Inflammatory macrophage treated with lipopolysaccharide for 1 hour (primary cell): ENCODE results near the gene SMYD3.
A peak's percentile ranks its signal among the peaks of the same experiment; 100 is the strongest.
"Not testable (repeated sequence)": the region's sequence is repeated elsewhere in the genome, so short reads cannot be mapped to it uniquely, and the experiment has no call there.

Source experiments
- DNase-seq, 2 donors: peaks; one replicate each; pipeline ENCODE4 v3.0.0-alpha.2; 2020 to 2022

Gene SMYD3

GRCh38 chr1:246083416-246083815 is 423.7 kb downstream of the SMYD3 start:
- DNase-seq, result no peak

- DNase-seq, result peak in 1 of 2 donors; percentile 5
Measured at GRCh38 chr1:246081856-246082668, 425.0 kb downstream of the SMYD3 start.

- no peak for DNase-seq
Measured at GRCh38 chr1:246081138-246081702, 425.9 kb downstream of the SMYD3 start.

GRCh38 chr1:246080031-246080430 is 427.0 kb downstream of the SMYD3 start:
- DNase-seq, result no peak

- DNase-seq, result no peak
Measured at GRCh38 chr1:246078888-246079252, 428.2 kb downstream of the SMYD3 start.

- no peak for DNase-seq
Measured at GRCh38 chr1:246078126-246078887, 428.8 kb downstream of the SMYD3 start.

GRCh38 chr1:246077476-246077875 is 429.6 kb downstream of the SMYD3 start:
- no peak for DNase-seq

- DNase-seq, result no peak
Measured at GRCh38 chr1:246074421-246074820, 432.7 kb downstream of the SMYD3 start.

GRCh38 chr1:246072456-246072955 is 434.6 kb downstream of the SMYD3 start:
- DNase-seq, result no peak

- DNase-seq, result peak in 1 of 2 donors; percentile 20
Measured at GRCh38 chr1:246071981-246072380, 435.1 kb downstream of the SMYD3 start.

GRCh38 chr1:246071561-246071960 is 435.5 kb downstream of the SMYD3 start:
- not testable (repeated sequence) for DNase-seq

GRCh38 chr1:246069581-246069980 is 437.5 kb downstream of the SMYD3 start:
- no peak for DNase-seq

GRCh38 chr1:246068619-246069509 is 438.2 kb downstream of the SMYD3 start:
- no peak for DNase-seq

- no peak for DNase-seq
Measured at GRCh38 chr1:246068217-246068512, 438.9 kb downstream of the SMYD3 start.

GRCh38 chr1:246067432-246068216 is 439.5 kb downstream of the SMYD3 start:
- peak in 1 of 2 donors; percentile 35 for DNase-seq

GRCh38 chr1:246066573-246066972 is 440.5 kb downstream of the SMYD3 start:
- DNase-seq, result no peak

- DNase-seq, result no peak
Measured at GRCh38 chr1:246065592-246065991, 441.5 kb downstream of the SMYD3 start.

GRCh38 chr1:246064891-246065290 is 442.2 kb downstream of the SMYD3 start:
- DNase-seq, result no peak

- peak in 1 of 2 donors; percentile 11 for DNase-seq
Measured at GRCh38 chr1:246063013-246063616, 444.0 kb downstream of the SMYD3 start.

- DNase-seq, result no peak
Measured at GRCh38 chr1:246058466-246058865, 448.6 kb downstream of the SMYD3 start.

GRCh38 chr1:246052603-246053002 is 454.5 kb downstream of the SMYD3 start:
- DNase-seq, result no peak
